Measurements from ENCODE around the gene APOA4. TPM values are rescaled to one million over a fixed set of nuclear protein-coding genes. Genes with fewer than 3 reads are reported as not detected.

APOA4 gene
- total and polyA plus RNA-seq, 2 donors (not counting 3 experiments of a cell fraction or from before 2014, with no cell fraction given) = not detected

GRCh38 chr11:116797816-116798215 is 25.3 kb downstream of the APOA4 start:
- FAIRE-seq = no peak
- POLR2A ChIA-PET = no interaction called here

More at GRCh38 chr11:116797816-116798215, 25.3 kb downstream of the APOA4 start:
- no TSS peak for BruUV-seq (replicated peaks)
- H3K4me1 ChIP-seq (ENCODE audit: control insufficient read depth, extremely low read depth, insufficient read depth, low read length) = no peaks in the 10 kb centered on the region
- DNase-seq (ENCODE audit: low read depth, low spot score) = no peak
- dilution Hi-C loops (cut with MboI; ENCODE audit: extremely low pct_ligation_motif_present, low sequenced_read_pairs) = no loop called here
- peaks cover 4 to 8% of the 10 kb centered on the region in 2 experiments for H3K27me3 ChIP-seq (ENCODE audit: control insufficient read depth in 2 of 2, insufficient read depth in 2 of 2, low read length in 2 of 2)
- no peaks in the 10 kb centered on the region for H4K20me1 ChIP-seq (replicated peaks; ENCODE audit: control insufficient read depth, extremely low read depth, insufficient read depth, low read length)
- H3K4me2 ChIP-seq (ENCODE audit: insufficient read depth, low read length) = no peak overlapping the region
- no peaks in the 10 kb centered on the region for H3K79me2 ChIP-seq (ENCODE audit: control insufficient read depth, insufficient read depth, low read length)
- H3K9ac ChIP-seq (replicated peaks; ENCODE audit: extremely low read depth, insufficient read depth, low read length) = no peak overlapping the region
- no peaks in the 10 kb centered on the region for H3K9me1 ChIP-seq (replicated peaks; ENCODE audit: control insufficient read depth, extremely low read depth, insufficient read depth, low read length)
- CTCF ChIA-PET = interaction anchor here (1.5 kb wide), 1 partner anchor 36 kb away, joined by 3 read pairs; no protein-coding TSS in a partner anchor
- H3K27ac ChIP-seq (ENCODE audit: insufficient read depth, low read depth, low read length) = no peak overlapping the region
- no peak overlapping the region for H3K4me3 ChIP-seq (replicated peaks in 1 of 3; ENCODE audit: insufficient read depth in 1 of 3, low read depth in 1 of 3, low read length in 3 of 3)
- intact Hi-C loops (cut with micrococcal nuclease) = no loop called here
- no peaks in the 10 kb centered on the region for H3K9me3 ChIP-seq (replicated peaks; ENCODE audit: control insufficient read depth, insufficient read depth, low read length)
- H3K36me3 ChIP-seq (ENCODE audit: control insufficient read depth in 2 of 2, extremely low read depth in 1 of 2, insufficient read depth in 2 of 2, low read length in 2 of 2) = no peaks in the 10 kb centered on the region
- TF ChIP-seq CTCF (IDR thresholded peaks at IDR 0.05; ENCODE audit: extremely low read depth in 1 of 2, insufficient read depth in 1 of 2, low read depth in 1 of 2, low read length in 2 of 2) = no peak
- no peak for TF ChIP-seq MAX (IDR thresholded peaks at IDR 0.05; ENCODE audit: insufficient read depth, insufficient read length)
- TF ChIP-seq POLR2AphosphoS5 (IDR thresholded peaks at IDR 0.05; ENCODE audit: insufficient read depth, low read depth, low read length) = no peak
- TF ChIP-seq EZH2 (IDR thresholded peaks at IDR 0.05; ENCODE audit: borderline replicate concordance, low read depth, low read length, severe bottlenecking) = no peak
- no peak for TF ChIP-seq MYC (IDR thresholded peaks at IDR 0.05; ENCODE audit: low read depth, low read length)
- TF ChIP-seq GATA2 (IDR thresholded peaks at IDR 0.05; ENCODE audit: insufficient read depth, insufficient read length, low read depth, low read length) = no peak
- TF ChIP-seq JUN (IDR thresholded peaks at IDR 0.05; ENCODE audit: borderline replicate concordance, insufficient read depth, insufficient read length, low read depth) = no peak
- TF ChIP-seq POLR2A (IDR thresholded peaks at IDR 0.05; ENCODE audit: low read depth, low read length) = no peak
- TF ChIP-seq FOS (IDR thresholded peaks at IDR 0.05; ENCODE audit: borderline replicate concordance, insufficient read depth, low read length) = no peak
- H2AFZ ChIP-seq (ENCODE audit: low read depth, low read length) = no peak overlapping the region
